HepG2 (cell line): Measurements from ENCODE around the gene ADAMTS13. TPM values are rescaled to one million over a fixed set of nuclear protein-coding genes. Genes with fewer than 3 reads are reported as not detected.

ENCODE experiments used
- ATAC-seq: fragments of 200-7000 bp; cut with Tn5 transposase; 3 replicates; pipeline ENCODE4 v1.9.1; 2020; ENCODE audit warnings: mild to moderate bottlenecking, moderate library complexity
- BruUV-seq: library from RNA; stranded (reverse); fragments of 400-500 nt; replicated peaks from 2 replicates; lab custom pipeline; 2021; lab: Mats Ljungman, UMichigan
- CTCF ChIA-PET: fragments of 300-600 bp; formaldehyde crosslinking; extraction: SDS; loops from one replicate; lab custom pipeline; 2021; ENCODE audit warnings: low total read pairs, inconsistent platforms, low intra/inter-chr PET ratio; lab: Yijun Ruan, JAX
- POLR2A ChIA-PET: fragments of 350-600 bp; sonication (Branson Sonifier 250); formaldehyde crosslinking; loops from one replicate; lab custom pipeline; 2020; ENCODE audit warnings: antibody characterized with exemption, inconsistent platforms; lab: Yijun Ruan, JAX
- DNase-seq: peaks from one replicate; pipeline ENCODE4 v3.0.0-alpha.2; 2015; ENCODE audit warnings: low spot score
- FAIRE-seq: peaks from 3 replicates; lab custom pipeline; 2011; peaks lifted over from hg19 to GRCh38; lab: Jason Lieb, UNC
- H2AFZ ChIP-seq: one replicate; pipeline ENCODE4 v1.6.1; 2011; ENCODE audit warnings: low read length, inconsistent platforms
- H3K27ac ChIP-seq: fragments of 300-600 bp; 3 replicates; pipeline ENCODE4 v1.8.0; 2011; ENCODE audit warnings: mixed run types, mild to moderate bottlenecking, mixed read lengths, low read length, inconsistent platforms; ENCODE audit not compliant: insufficient read depth; ENCODE audit errors: extremely low read length
- H3K27me3 ChIP-seq, 2 experiments: fragments of 200-600 bp in 1 of 2; 2 replicates in 1 of 2; 3 replicates in 1 of 2; pipeline versions ENCODE4 v1.6.0 to v1.8.0; 2011; ENCODE audit warnings: low read length in 2 of 2, mild to moderate bottlenecking in 2 of 2, moderate library complexity in 2 of 2, inconsistent platforms in 1 of 2; ENCODE audit not compliant: insufficient read depth in 2 of 2, control insufficient read depth in 1 of 2
- H3K36me3 ChIP-seq, 2 experiments: fragments of 200-600 bp in 1 of 2; replicated peaks in 1 of 2; 2 replicates in 1 of 2; 3 replicates in 1 of 2; pipeline versions ENCODE4 v1.5.1 to v1.8.0; 2011; ENCODE audit warnings: low read length in 2 of 2, inconsistent platforms in 1 of 2; ENCODE audit not compliant: insufficient read depth in 2 of 2, control insufficient read depth in 1 of 2
- H3K4me1 ChIP-seq: 2 replicates; pipeline ENCODE4 v1.5.1; 2012; ENCODE audit warnings: low read length, inconsistent platforms; ENCODE audit not compliant: insufficient read depth
- H3K4me2 ChIP-seq: 2 replicates; pipeline ENCODE4 v1.6.0; 2011; ENCODE audit warnings: low read depth, low read length, inconsistent platforms
- H3K4me3 ChIP-seq, 3 experiments: fragments of 200-600 bp in 1 of 3; sonication (generic), shearing (Covaris generic) in 1 of 3; replicated peaks in 1 of 3; 2 replicates each; pipeline ENCODE4 v1.5.1; 2011 to 2016; ENCODE audit warnings: low read length in 3 of 3, inconsistent platforms in 2 of 3, low read depth in 2 of 3, mild to moderate bottlenecking in 2 of 3, control low read depth in 1 of 3, mixed read lengths in 1 of 3; ENCODE audit not compliant: insufficient read depth in 1 of 3
- H3K79me2 ChIP-seq: one replicate; pipeline ENCODE4 v1.6.1; 2011; ENCODE audit warnings: low read length, inconsistent platforms; ENCODE audit not compliant: insufficient read depth
- H3K9ac ChIP-seq: 2 replicates; pipeline ENCODE4 v1.6.0; 2011; ENCODE audit warnings: mild to moderate bottlenecking, low read depth, low read length, inconsistent platforms; ENCODE audit not compliant: insufficient read depth
- H3K9me3 ChIP-seq: 2 replicates; pipeline ENCODE4 v1.5.1; 2012; ENCODE audit warnings: mild to moderate bottlenecking, low read length
- H4K20me1 ChIP-seq: 2 replicates; pipeline ENCODE4 v1.6.0; 2011; ENCODE audit warnings: inconsistent platforms, mild to moderate bottlenecking, low read length, moderate library complexity; ENCODE audit not compliant: insufficient read depth
- AGO2 ChIP-seq: fragments of 200-400 bp; formaldehyde crosslinking; optimal IDR thresholded peaks from 2 replicates; pipeline ENCODE3; 2017; ENCODE audit warnings: mild to moderate bottlenecking, low read depth, low read length, moderate library complexity
- ARNT2 ChIP-seq: sonication (generic); formaldehyde crosslinking; IDR thresholded peaks from 2 replicates; pipeline ENCODE4 v1.8.0; 2022; ENCODE audit warnings: mild to moderate bottlenecking, low read depth, missing genetic modification reagents, moderate library complexity
- HOXD1 ChIP-seq: sonication (generic); formaldehyde crosslinking; IDR thresholded peaks from 2 replicates; pipeline ENCODE4 v1.5.0; 2020; ENCODE audit warnings: missing genetic modification reagents
- KDM2A ChIP-seq: sonication (generic); formaldehyde crosslinking; IDR thresholded peaks from 2 replicates; pipeline ENCODE4 v1.4.0; 2020; ENCODE audit warnings: low read depth, missing genetic modification reagents, borderline replicate concordance
- POLR2A ChIP-seq, 2 experiments: IDR thresholded peaks; 2 replicates each; pipeline ENCODE4 v1.6.1; 2011; ENCODE audit warnings: low read depth in 2 of 2, low read length in 2 of 2, mild to moderate bottlenecking in 1 of 2, moderate library complexity in 1 of 2; ENCODE audit not compliant: insufficient read depth in 1 of 2
- PRPF4 ChIP-seq: fragments of 200-400 bp; formaldehyde crosslinking; IDR thresholded peaks from 2 replicates; pipeline ENCODE4 v1.6.1; 2016; ENCODE audit warnings: low read length, low read depth; ENCODE audit not compliant: poor library complexity, severe bottlenecking
- REST ChIP-seq, 2 experiments: IDR thresholded peaks; 2 replicates each; pipeline ENCODE4 v1.6.1; 2011 to 2012; ENCODE audit warnings: low read length in 2 of 2, borderline replicate concordance in 1 of 2, low read depth in 1 of 2, mild to moderate bottlenecking in 1 of 2, moderate library complexity in 1 of 2
- USF2 ChIP-seq, 2 experiments: sonication (generic) in 1 of 2; formaldehyde crosslinking in 1 of 2; IDR thresholded peaks; 2 replicates each; pipeline versions ENCODE4 v1.5.1 to v1.6.1; 2011 to 2020; ENCODE audit warnings: borderline replicate concordance in 1 of 2, low read depth in 1 of 2, low read length in 1 of 2, mild to moderate bottlenecking in 1 of 2, missing genetic modification reagents in 1 of 2, moderate library complexity in 1 of 2
- ZNF768 ChIP-seq: sonication (generic); formaldehyde crosslinking; IDR thresholded peaks from 2 replicates; pipeline ENCODE4 v1.4.0; 2020; ENCODE audit warnings: missing genetic modification reagents
- WGBS: methylation state at CpG from one replicate; pipeline ENCODE4 v1.1.6; 2017; ENCODE audit warnings: low lambda C conversion rate; 5-methylcytosine and 5-hydroxymethylcytosine counted together
- in situ Hi-C: cut with HindIII; loops from 2 replicates; pipeline ENCODE4 v1.10.0; 2017; ENCODE audit warnings: low pct_unique_long_range_greater_than_20kb; ENCODE audit not compliant: extremely low pct_ligation_motif_present
- intact Hi-C: fragments of 100-400 bp; cut with micrococcal nuclease; formaldehyde crosslinking; loops from one replicate; pipeline ENCODE4 v1.10.0; 2022; ENCODE audit not compliant: unreplicated experiment
- polyA plus RNA-seq, 8 experiments: library from polyadenylated mRNA; depleted of rRNA in 3 of 8; stranded (reverse) in 7 of 8; unstranded in 1 of 8; fragments of >200 nt; fragmentation: Illumina TruSeq in 4 of 8; extraction: Trizol in 4 of 8; gene quantifications; 2 replicates each; pipeline versions ENCODE4 v1.2.1 to v1.2.3, GENCODE V29; 2011 to 2016; ENCODE audit warnings: low read depth in 4 of 8, missing spikeins in 1 of 8, mixed read lengths in 1 of 8; ENCODE audit not compliant: insufficient read depth in 1 of 8
- total RNA-seq, 5 experiments: library from RNA; depleted of rRNA; stranded (reverse); fragments of >200 nt; fragmentation: Illumina TruSeq; extraction: Trizol; gene quantifications; 2 replicates each; pipeline ENCODE4 v1.2.3, GENCODE V29; 2016; ENCODE audit warnings: low read depth in 1 of 5

The ADAMTS13 gene
- total and polyA plus RNA-seq, 2 of the 13 experiments (the other 11 are each of a cell fraction or from before 2014, with no cell fraction given) = 0.91 to 4.5 TPM

GRCh38 chr9:133397895-133398294 is 24.3 kb upstream of the ADAMTS13 start:
- Histone ChIP-seq H3K9me3 (no peaks in the 10 kb centered on the region), H3K27ac (no peak overlapping the region), H4K20me1 (no peaks in the 10 kb centered on the region), H3K36me3 (no peaks in the 10 kb centered on the region), H2AFZ (no peak overlapping the region), H3K4me3 (no peak overlapping the region), H3K27me3 (no peaks in the 10 kb centered on the region), H3K4me2 (no peak overlapping the region), H3K9ac (no peak overlapping the region), H3K79me2 (no peaks in the 10 kb centered on the region), H3K4me1 (peaks cover 41% of the 10 kb centered on the region)
- ChIA-PET POLR2A (interaction anchor here (0.8 to 1.1 kb wide), 2 partner anchors 19 to 50 kb away, joined by 3 read pairs; partner anchors contain the start of genes MED22, REXO4 and RPL7A), CTCF (no interaction called here)
- TF ChIP-seq ARNT2 (CRISPR knock-in tag) (no peak), REST (IDR thresholded peaks at IDR 0.05; ENCODE audit: borderline replicate concordance in 1 of 2, low read depth in 1 of 2, low read length in 2 of 2) (no peak), PRPF4 (no peak)
- WGBS = 47% methylated on average over 3 of the region's 9 CpGs
- intact Hi-C loops = loop anchor here (5.0 kb wide), 1 partner anchor 41 kb away; the partner anchor contains the start of genes SURF1 and SURF2
- no peak for FAIRE-seq
- in situ Hi-C loops = no loop called here
- peak; percentile 6 for ATAC-seq
- no peak for DNase-seq
- no TSS peak for BruUV-seq

- FAIRE-seq (no peak), DNase-seq (no peak), ATAC-seq (no peak)
- in situ Hi-C loops = no loop called here
- WGBS = 100% methylated on average over 6 of the region's 12 CpGs
- Histone ChIP-seq H2AFZ (no peak overlapping the region), H3K27me3 (no peaks in the 10 kb centered on the region), H3K36me3 (peaks cover 3 to 5% of the 10 kb centered on the region in 2 experiments; a peak in 3 of 5 replicates), H4K20me1 (0 out of 2 replicates have a peak, but pooled peaks cover 4% of the 10 kb centered on the region), H3K9me3 (no peaks in the 10 kb centered on the region), H3K79me2 (no peaks in the 10 kb centered on the region), H3K4me2 (no peak overlapping the region), H3K9ac (no peak overlapping the region), H3K4me3 (no peak overlapping the region), H3K4me1 (peaks cover 20% of the 10 kb centered on the region), H3K27ac (no peak overlapping the region)
- intact Hi-C loops = no loop called here
- TF ChIP-seq KDM2A (CRISPR knock-in tag) (0 out of 2 replicates have a peak, but pooled peaks have one; percentile 7), ZNF768 (CRISPR knock-in tag) (0 out of 2 replicates have a peak, but pooled peaks have one; percentile 12), HOXD1 (CRISPR knock-in tag) (no peak), USF2 (IDR thresholded peaks at IDR 0.05; ENCODE audit: low read depth, low read length) (no peak), USF2 (CRISPR knock-in tag; IDR thresholded peaks at IDR 0.05; ENCODE audit: borderline replicate concordance) (no peak), AGO2 (peak; percentile 71), POLR2A (IDR thresholded peaks at IDR 0.05; ENCODE audit: insufficient read depth in 1 of 2, low read depth in 2 of 2, low read length in 2 of 2) (peak in 1 of 2 experiments; percentile 38; a peak in 1 of 4 replicates)
- ChIA-PET POLR2A (interaction anchor here (0.6 kb wide), 1 partner anchor 580 kb away, joined by 4 read pairs; no protein-coding TSS in a partner anchor), CTCF (no interaction called here)
- BruUV-seq = no TSS peak
Observed at GRCh38 chr9:133400292-133400691, 21.9 kb upstream of the ADAMTS13 start.
